NCI-H2171 treated with DMSO at 0.1 percent for 48 hours (cell line): Measurements from ENCODE around the gene POU4F3.
"Not testable (repeated sequence)": the region's sequence is repeated elsewhere in the genome, so short reads cannot be mapped to it uniquely, and the experiment has no call there.

ENCODE experiments used
- DNase-seq: peaks from one replicate; lab custom pipeline; 2025; lab: John Stamatoyannopoulos, UW

The POU4F3 gene

DNA sequence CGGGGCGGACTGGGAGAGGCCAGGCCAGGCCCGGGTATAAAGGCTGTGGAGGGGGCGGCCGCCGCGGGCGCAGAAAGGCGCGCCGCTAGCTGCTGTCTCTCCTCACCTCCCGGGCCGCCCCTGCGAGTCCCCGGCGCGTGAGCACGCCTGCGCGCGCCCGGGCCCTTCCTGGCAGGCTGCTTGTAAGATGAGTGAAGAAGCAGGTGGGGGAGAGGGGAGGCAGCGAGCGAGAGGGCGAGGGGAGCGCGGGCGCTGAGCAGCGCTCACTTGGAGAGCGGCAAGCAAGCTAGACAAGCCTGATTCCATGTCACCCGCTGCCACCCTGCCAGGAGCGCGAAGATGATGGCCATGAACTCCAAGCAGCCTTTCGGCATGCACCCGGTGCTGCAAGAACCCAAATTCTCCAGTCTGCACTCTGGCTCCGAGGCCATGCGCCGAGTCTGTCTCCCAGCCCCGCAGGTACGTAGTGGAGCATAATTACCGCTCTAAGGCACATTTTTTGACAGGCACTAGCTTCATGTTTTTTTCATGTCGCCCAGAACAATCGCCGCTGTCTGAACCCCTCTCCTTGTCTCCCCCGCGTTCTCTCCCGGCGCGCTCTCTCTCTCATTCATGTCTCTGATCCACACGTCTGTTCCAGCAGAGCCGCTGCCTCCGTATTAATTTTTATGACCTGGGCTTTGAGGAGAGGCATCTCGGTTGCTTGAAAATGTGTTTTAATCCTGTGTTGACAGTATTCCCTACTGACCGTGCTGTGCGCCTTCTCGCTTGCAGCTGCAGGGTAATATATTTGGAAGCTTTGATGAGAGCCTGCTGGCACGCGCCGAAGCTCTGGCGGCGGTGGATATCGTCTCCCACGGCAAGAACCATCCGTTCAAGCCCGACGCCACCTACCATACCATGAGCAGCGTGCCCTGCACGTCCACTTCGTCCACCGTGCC is at the start of gene POU4F3:
Gene POU4F3, plus strand, starts transcription at position 66 of the 941 bp plus-strand sequence. Its CDS starts 274 bp downstream, at position 340.
- DNase-seq, result peak; percentile 51

GRCh38 chr5:146290318-146290717 is 48.3 kb upstream of the POU4F3 start:
- no peak for DNase-seq

GRCh38 chr5:146291421-146292074 is 47.1 kb upstream of the POU4F3 start:
- peak; percentile 35 for DNase-seq

- DNase-seq, result no peak
Measured at GRCh38 chr5:146296245-146296644, 42.4 kb upstream of the POU4F3 start.

DNA sequence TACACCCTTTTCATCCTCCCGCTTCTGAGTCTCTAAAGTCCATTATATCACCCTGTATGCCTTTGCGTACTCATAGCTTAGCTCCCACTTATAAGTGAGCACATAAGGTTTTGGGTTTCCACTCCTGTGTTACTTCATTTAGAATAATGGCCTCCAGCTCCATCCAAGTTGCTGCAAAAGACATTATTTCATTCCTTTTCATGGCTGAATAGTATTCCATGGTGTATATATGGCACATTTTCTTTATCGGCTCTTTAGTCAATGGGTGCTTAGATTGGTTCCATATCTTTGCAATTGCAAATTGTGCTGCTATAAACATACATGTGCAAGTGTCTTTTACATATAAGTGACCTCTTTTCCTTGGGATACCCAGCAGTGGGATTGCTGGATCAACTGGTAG is 39.7 kb upstream of the POU4F3 start:
- not testable (repeated sequence) for DNase-seq

DNA sequence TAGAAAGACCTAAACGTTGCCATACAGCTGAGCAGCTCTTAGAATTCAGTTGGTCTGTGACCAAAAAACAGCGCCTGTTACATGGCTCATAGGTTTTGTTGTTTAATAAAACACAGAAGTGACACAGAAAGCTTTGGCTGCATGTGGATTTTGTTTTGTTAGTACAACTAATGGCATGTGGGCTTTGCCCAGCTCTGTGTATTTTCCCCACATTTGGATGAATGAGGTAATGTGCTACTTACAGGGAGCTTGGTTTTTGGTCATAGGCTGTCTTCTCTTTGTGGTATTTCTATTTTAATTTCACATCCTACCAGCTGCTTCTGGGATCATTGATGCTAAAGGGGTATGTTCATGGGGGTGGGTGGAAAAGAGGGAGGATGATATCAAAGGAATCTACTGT is 37.0 kb upstream of the POU4F3 start:
- DNase-seq, result no peak

- no peak for DNase-seq
Measured at GRCh38 chr5:146302406-146302805, 36.2 kb upstream of the POU4F3 start.

GRCh38 chr5:146306838-146307237 is 31.8 kb upstream of the POU4F3 start:
- no peak for DNase-seq

- no peak for DNase-seq
Measured at GRCh38 chr5:146307796-146308195, 30.8 kb upstream of the POU4F3 start.

- no peak for DNase-seq
Measured at GRCh38 chr5:146310540-146310939, 28.1 kb upstream of the POU4F3 start.

- no peak for DNase-seq
Measured at GRCh38 chr5:146311278-146311677, 27.4 kb upstream of the POU4F3 start.

DNA sequence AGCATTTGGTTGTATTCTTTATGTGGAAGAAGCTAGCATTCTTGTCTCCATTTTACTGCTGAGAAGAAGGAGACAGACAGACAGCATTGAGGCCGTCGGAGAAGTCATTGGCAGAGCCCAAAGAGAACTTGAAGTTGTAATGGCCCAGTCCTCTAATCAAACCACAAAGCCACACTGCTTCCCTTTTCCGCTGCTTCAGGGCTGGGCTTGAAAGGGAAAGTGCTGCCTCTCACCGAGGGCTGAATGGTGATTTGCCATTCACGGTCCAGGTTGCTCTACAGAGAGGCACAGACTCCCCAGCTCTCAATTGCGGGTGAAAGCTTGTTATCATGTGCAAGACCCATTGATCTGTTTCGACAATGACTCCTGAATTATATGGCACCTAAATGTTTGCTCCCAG is 25.6 kb upstream of the POU4F3 start:
- no peak for DNase-seq

GRCh38 chr5:146321571-146321970 is 17.1 kb upstream of the POU4F3 start:
- no peak for DNase-seq

DNA sequence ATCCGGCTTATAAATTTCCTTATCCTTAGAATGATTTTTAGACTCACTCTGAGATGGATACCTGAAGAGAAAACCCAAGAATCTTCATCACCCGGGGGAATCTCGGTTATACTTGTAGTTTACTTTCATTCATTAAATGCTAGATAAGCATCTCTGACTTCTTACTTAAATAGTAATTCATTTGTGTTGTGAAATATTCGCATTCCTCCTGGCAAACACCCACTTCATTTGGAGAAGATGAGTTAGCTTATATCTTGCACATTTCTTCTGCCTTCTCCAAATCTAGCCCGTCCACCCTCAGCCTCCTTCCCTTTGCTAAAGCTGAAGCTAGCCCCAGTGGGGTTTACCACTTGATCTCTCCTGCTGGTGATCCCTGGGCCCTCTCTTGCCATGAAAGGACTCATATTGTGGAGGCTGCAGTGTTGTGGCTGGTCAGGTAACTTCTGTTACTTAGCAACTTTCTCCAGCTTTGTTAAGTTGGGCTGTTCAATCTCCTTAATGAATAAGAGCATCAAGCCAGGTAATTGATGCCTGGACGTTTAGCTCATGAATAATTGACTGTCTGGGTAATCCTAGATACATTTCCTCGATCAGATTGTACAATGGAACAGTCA is 11.3 kb upstream of the POU4F3 start:
- no peak for DNase-seq

GRCh38 chr5:146327989-146328388 is 10.7 kb upstream of the POU4F3 start:
- no peak for DNase-seq

GRCh38 chr5:146329697-146330096 is 8.9 kb upstream of the POU4F3 start:
- no peak for DNase-seq

DNA sequence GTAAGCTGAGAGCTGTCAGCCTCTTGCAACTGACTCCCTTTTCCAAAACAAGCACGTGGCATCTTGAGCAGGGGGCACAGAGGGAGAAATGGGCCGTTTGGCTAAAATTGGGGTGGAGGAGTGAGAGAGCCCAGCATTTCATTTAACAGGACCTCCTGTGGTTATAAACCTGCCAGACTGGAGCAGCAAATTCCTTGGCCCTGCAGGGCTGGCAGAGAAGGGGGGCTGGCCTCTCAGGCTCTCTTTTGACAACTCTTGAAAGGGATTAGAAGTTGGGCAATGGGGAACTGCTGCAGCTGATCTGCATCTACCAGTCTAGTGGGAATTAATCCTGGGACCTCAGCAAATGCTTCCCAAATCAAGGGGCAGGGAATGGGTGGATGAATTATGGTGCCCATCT is 7.2 kb upstream of the POU4F3 start:
- no peak for DNase-seq

DNA sequence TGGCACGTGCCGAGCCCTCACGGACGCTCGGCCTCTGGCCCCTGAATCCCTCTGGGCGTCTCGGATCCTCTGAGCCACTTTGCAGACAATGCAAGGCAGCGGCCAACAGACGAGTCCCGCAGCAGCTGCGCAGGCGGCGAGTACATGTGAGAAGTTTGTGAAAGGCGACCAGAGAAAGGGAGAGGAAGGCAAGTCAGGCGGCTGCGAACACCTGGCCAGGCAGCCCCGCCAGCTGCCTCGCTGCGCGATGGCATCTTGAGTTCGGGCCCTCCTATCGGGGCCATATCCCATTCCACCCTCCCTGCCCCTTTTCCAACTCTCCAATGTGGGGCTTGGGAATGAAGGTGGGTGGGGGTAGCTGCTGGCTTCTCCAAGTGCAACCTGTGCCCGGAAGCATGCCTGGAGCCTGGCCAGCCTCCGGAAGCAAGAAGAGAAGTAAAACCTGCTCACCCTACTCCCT is 4.5 kb upstream of the POU4F3 start:
- peak; percentile 29 for DNase-seq

GRCh38 chr5:146336197-146336596 is 2.4 kb upstream of the POU4F3 start:
- no peak for DNase-seq

- no peak for DNase-seq
Measured at GRCh38 chr5:146337264-146337904, 1.3 kb upstream of the POU4F3 start.

DNA sequence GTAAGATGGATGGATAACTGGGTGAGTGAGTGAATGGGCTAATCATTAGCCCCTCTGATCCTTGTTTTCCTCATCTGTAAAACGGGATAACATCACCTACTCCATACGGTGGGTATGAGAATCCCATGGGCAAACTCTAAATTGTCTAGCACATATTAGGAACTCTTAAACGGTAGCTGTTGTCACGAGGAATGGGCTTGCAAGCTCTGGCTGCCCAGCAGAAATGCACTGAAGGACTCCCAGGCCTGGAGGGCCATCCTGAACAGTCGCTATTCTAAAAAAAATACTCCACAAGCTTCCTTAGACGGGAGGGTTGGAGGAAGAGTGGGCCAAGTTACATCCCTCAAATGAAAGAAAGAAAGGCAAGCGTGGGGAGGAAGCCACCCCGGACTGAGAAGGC is 711 bp upstream of the POU4F3 start:
- no peak for DNase-seq

DNA sequence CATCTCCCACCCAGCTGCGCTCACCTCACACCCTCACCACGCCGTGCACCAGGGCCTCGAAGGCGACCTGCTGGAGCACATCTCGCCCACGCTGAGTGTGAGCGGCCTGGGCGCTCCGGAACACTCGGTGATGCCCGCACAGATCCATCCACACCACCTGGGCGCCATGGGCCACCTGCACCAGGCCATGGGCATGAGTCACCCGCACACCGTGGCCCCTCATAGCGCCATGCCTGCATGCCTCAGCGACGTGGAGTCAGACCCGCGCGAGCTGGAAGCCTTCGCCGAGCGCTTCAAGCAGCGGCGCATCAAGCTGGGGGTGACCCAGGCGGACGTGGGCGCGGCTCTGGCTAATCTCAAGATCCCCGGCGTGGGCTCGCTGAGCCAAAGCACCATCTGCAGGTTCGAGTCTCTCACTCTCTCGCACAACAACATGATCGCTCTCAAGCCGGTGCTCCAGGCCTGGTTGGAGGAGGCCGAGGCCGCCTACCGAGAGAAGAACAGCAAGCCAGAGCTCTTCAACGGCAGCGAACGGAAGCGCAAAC is 1.1 kb downstream of the POU4F3 start:
- DNase-seq, result no peak
